A549 (cell line): ENCODE data around the gene EVI5L. TPM values are rescaled to one million over a fixed set of nuclear protein-coding genes. Genes with fewer than 3 reads are reported as not detected.

Experiments used
- ATAC-seq, 2 experiments: fragments of 200-7000 bp in 1 of 2; fragments of >200 bp in 1 of 2; cut with Nextera tagmentation in 1 of 2; cut with Tn5 transposase in 1 of 2; 3 replicates each; pipeline versions ENCODE4 v1.8.0 to v1.9.1; 2018 to 2020; ENCODE audit warnings: mild to moderate bottlenecking in 1 of 2, moderate library complexity in 1 of 2
- CTCF ChIA-PET: fragments of 300-600 bp; sonication (Branson Sonifier 250); formaldehyde crosslinking; extraction: SDS; loops from one replicate; lab custom pipeline; 2021; ENCODE audit warnings: antibody characterized with exemption, inconsistent platforms; lab: Yijun Ruan, JAX
- POLR2A ChIA-PET: fragments of 350-600 bp; formaldehyde crosslinking; extraction: SDS; loops from one replicate; lab custom pipeline; 2021; ENCODE audit warnings: antibody characterized with exemption, inconsistent platforms; lab: Yijun Ruan, JAX
- DNase-seq, 2 experiments: peaks; one replicate each; pipeline versions ENCODE4 v3.0.0 to v3.0.0-alpha.2; 2011 to 2016; ENCODE audit warnings: low read depth in 1 of 2, low spot score in 1 of 2
- FAIRE-seq: peaks from 2 replicates; lab custom pipeline; 2011; peaks lifted over from hg19 to GRCh38; lab: Jason Lieb, UNC
- H3K27ac ChIP-seq, 2 experiments: fragments of >200 bp; sonication (Bioruptor Twin); formaldehyde crosslinking; 3 replicates each; pipeline ENCODE4 v1.5.1; 2016 to 2017
- H3K4me1 ChIP-seq: fragments of >200 bp; sonication (Bioruptor Twin); formaldehyde crosslinking; 3 replicates; pipeline ENCODE4 v1.6.1; 2016
- H3K4me2 ChIP-seq: fragments of >200 bp; sonication (Bioruptor Twin); formaldehyde crosslinking; 3 replicates; pipeline ENCODE4 v1.6.1; 2016
- H3K4me3 ChIP-seq: fragments of >200 bp; sonication (Bioruptor Twin); formaldehyde crosslinking; 3 replicates; pipeline ENCODE4 v1.5.1; 2016
- H3K9me3 ChIP-seq: fragments of >200 bp; sonication (Bioruptor Twin); formaldehyde crosslinking; 3 replicates; pipeline ENCODE4 v1.6.1; 2016
- BHLHE40 ChIP-seq: IDR thresholded peaks from 2 replicates; pipeline ENCODE4 v1.6.1; 2012; ENCODE audit warnings: low read depth, low read length, inconsistent platforms
- CBX2 ChIP-seq: fragments of 200-600 bp; sonication (generic); IDR thresholded peaks from 2 replicates; pipeline ENCODE4 v1.6.1; 2016; ENCODE audit warnings: low read depth, mild to moderate bottlenecking, borderline replicate concordance
- CBX8 ChIP-seq: fragments of 200-600 bp; sonication (generic); IDR thresholded peaks from 2 replicates; pipeline ENCODE4 v1.6.1; 2016
- CHD4 ChIP-seq: fragments of 200-600 bp; sonication (generic); IDR thresholded peaks from 2 replicates; pipeline ENCODE4 v1.6.1; 2016; ENCODE audit warnings: antibody characterized with exemption, mild to moderate bottlenecking, borderline replicate concordance
- EHMT2 ChIP-seq: fragments of 200-600 bp; sonication (generic); IDR thresholded peaks from 2 replicates; pipeline ENCODE4 v1.6.1; 2016; ENCODE audit warnings: antibody characterized with exemption, low read depth, mild to moderate bottlenecking, moderate library complexity
- ESRRA ChIP-seq: fragments of 150-350 bp; IDR thresholded peaks from 2 replicates; pipeline ENCODE4 v1.6.1; 2014; ENCODE audit warnings: mild to moderate bottlenecking, low read length, borderline replicate concordance
- FOXS1 ChIP-seq: fragments of 250-450 bp; sonication (Bioruptor Pico); IDR thresholded peaks from 2 replicates; pipeline ENCODE4 v1.5.0; 2020; ENCODE audit warnings: mild to moderate bottlenecking, moderate library complexity
- HOXB5 ChIP-seq: fragments of 250-450 bp; sonication (Bioruptor Pico); IDR thresholded peaks from 2 replicates; pipeline ENCODE4 v1.5.0; 2020; ENCODE audit warnings: mild to moderate bottlenecking, moderate library complexity
- JUN ChIP-seq, 2 experiments: fragments of >200 bp; sonication (Bioruptor Twin); formaldehyde crosslinking; IDR thresholded peaks; 2 replicates in 1 of 2; 3 replicates in 1 of 2; pipeline ENCODE4 v1.6.1; 2016 to 2017
- JUNB ChIP-seq: fragments of >200 bp; sonication (Bioruptor Twin); formaldehyde crosslinking; IDR thresholded peaks from 2 replicates; pipeline ENCODE4 v1.6.1; 2016
- KDM1A ChIP-seq: fragments of 200-600 bp; sonication (generic); IDR thresholded peaks from 2 replicates; pipeline ENCODE4 v1.6.1; 2016; ENCODE audit warnings: low read depth, mild to moderate bottlenecking
- MAZ ChIP-seq: fragments of 150-350 bp; IDR thresholded peaks from 2 replicates; pipeline ENCODE4 v1.6.1; 2014; ENCODE audit warnings: antibody characterized with exemption, low read depth, low read length, borderline replicate concordance
- NFE2L2 ChIP-seq: fragments of 150-350 bp; conservative IDR thresholded peaks from 2 replicates; pipeline ENCODE4 v1.6.1; 2014; ENCODE audit warnings: low read length
- NPAS2 ChIP-seq: fragments of 250-450 bp; sonication (Bioruptor Pico); IDR thresholded peaks from 2 replicates; pipeline ENCODE4 v1.8.0; 2022; ENCODE audit warnings: mild to moderate bottlenecking, moderate library complexity, borderline replicate concordance
- POLR2A ChIP-seq: IDR thresholded peaks from 2 replicates; pipeline ENCODE4 v1.6.1; 2012; ENCODE audit warnings: mild to moderate bottlenecking, low read length
- POLR2AphosphoS2 ChIP-seq: conservative IDR thresholded peaks from 2 replicates; pipeline ENCODE4 v1.6.1; 2012; ENCODE audit warnings: low read length, improper control_type of control experiment, inconsistent platforms
- RCOR1 ChIP-seq: fragments of 150-350 bp; IDR thresholded peaks from 2 replicates; pipeline ENCODE4 v1.6.1; 2014; ENCODE audit warnings: antibody characterized with exemption, low read length, low read depth
- SMC3 ChIP-seq: fragments of >200 bp; sonication (Bioruptor Twin); formaldehyde crosslinking; IDR thresholded peaks from 3 replicates; pipeline ENCODE4 v1.6.1; 2018; ENCODE audit warnings: inconsistent platforms
- ZSCAN20 ChIP-seq: fragments of 250-450 bp; sonication (Bioruptor Pico); IDR thresholded peaks from 2 replicates; pipeline ENCODE4 v1.8.0; 2022; ENCODE audit warnings: mild to moderate bottlenecking, moderate library complexity
- WGBS: methylation state at CpG from one replicate; pipeline ENCODE4 v1.1.6; 2017; ENCODE audit errors: missing lambda C conversion rate; 5-methylcytosine and 5-hydroxymethylcytosine counted together
- polyA plus RNA-seq, 4 experiments: library from polyadenylated mRNA; depleted of rRNA in 3 of 4; stranded (reverse); fragments of >200 nt; fragmentation: RNase III in 1 of 4; extraction: RNeasy Plus Mini Kit Qiagen cat#74134 plus additional on column Dnase treatment in 1 of 4; gene quantifications; 2 replicates in 3 of 4; 3 replicates in 1 of 4; pipeline ENCODE4 v1.2.3, GENCODE V29; 2011 to 2017
- TF ChIP-seq, protein P1 (sequence below): IDR thresholded peaks from 2 replicates; pipeline ENCODE4 v1.6.1; 2012
- TF ChIP-seq, protein P2 (sequence below): fragments of 450-650 bp; IDR thresholded peaks from 2 replicates; pipeline ENCODE4 v1.6.1; 2014; ENCODE audit warnings: antibody characterized with exemption
- TF ChIP-seq, protein P3 (sequence below): fragments of 150-350 bp; IDR thresholded peaks from 2 replicates; pipeline ENCODE4 v1.6.1; 2014; ENCODE audit warnings: low read depth, mild to moderate bottlenecking, low read length
- TF ChIP-seq, protein P4 (sequence below): fragments of 250-450 bp; sonication (Bioruptor Pico); IDR thresholded peaks from 2 replicates; pipeline ENCODE4 v1.5.0; 2020; ENCODE audit warnings: low read depth, mild to moderate bottlenecking, moderate library complexity
- TF ChIP-seq, protein P5 (sequence below): fragments of >200 bp; sonication (Bioruptor Twin); formaldehyde crosslinking; IDR thresholded peaks from 3 replicates; pipeline ENCODE4 v1.5.1; 2016

Gene EVI5L
- polyA plus RNA-seq, 2 of the 4 experiments (the other 2 are of a cell fraction) = 1.2 to 1.8 TPM

DNA sequence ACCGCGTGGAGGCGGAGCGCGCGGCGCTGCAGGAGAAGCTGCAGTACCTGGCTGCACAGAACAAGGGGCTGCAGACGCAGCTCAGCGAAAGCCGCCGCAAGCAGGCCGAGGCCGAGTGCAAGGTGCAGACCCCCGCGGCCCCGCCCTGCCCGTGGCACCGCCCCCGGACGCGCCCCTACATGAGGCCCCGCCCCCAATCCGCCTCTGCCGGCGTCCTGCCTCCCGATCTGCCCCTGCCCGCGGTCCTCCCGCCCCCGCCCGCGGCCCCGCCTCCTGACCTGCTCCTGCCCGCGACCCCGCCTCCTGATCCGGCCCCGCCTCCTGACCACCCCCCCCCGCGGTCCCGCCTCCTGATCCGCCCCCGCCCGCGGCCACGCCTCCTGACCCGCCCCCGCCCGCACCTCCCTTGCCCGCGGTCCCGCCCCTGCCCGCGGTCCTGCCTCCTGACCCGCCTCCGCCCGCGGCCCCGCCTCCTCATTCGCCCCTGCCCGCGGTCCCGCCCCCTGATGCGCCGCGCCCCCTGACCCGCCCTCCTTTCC is 32.5 kb downstream of the EVI5L start:
- peak overlapping the region; percentile 85 for H3K4me2 ChIP-seq
- POLR2A ChIA-PET = no interaction called here
- DNase-seq = peak in 1 of 2 experiments; percentile 73
- H3K4me1 ChIP-seq = peaks cover 3% of the 10 kb centered on the region; the same call in 1 of the 3 replicates
- peak overlapping the region; percentile 40 for H3K4me3 ChIP-seq
- H3K27ac ChIP-seq = peak overlapping the region in 1 of 2 experiments; percentile 51; a peak in 2 of 6 replicates
- no CpG with 5 or more reads among the region's 67 CpGs for WGBS
- peak; percentile 12 to 55; a peak in 3 of 6 replicates for ATAC-seq
- CTCF ChIA-PET = interaction anchor here (2.4 kb wide), 2 partner anchors 9 to 10 kb away, joined by 9 to 23 read pairs; no protein-coding TSS in a partner anchor
- TF ChIP-seq, protein P1, sequence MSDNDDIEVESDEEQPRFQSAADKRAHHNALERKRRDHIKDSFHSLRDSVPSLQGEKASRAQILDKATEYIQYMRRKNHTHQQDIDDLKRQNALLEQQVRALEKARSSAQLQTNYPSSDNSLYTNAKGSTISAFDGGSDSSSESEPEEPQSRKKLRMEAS = no peak
- TF ChIP-seq JUNB (no peak), RCOR1 (no peak), CBX2 (no peak), EHMT2 (no peak), ESRRA (no peak), NFE2L2 (no peak), HOXB5 (CRISPR knock-in tag) (no peak), KDM1A (no peak), NPAS2 (no peak), POLR2A (no peak), ZSCAN20 (CRISPR knock-in tag) (no peak)
- no peaks in the 10 kb centered on the region for H3K9me3 ChIP-seq
- no peak for FAIRE-seq

DNA sequence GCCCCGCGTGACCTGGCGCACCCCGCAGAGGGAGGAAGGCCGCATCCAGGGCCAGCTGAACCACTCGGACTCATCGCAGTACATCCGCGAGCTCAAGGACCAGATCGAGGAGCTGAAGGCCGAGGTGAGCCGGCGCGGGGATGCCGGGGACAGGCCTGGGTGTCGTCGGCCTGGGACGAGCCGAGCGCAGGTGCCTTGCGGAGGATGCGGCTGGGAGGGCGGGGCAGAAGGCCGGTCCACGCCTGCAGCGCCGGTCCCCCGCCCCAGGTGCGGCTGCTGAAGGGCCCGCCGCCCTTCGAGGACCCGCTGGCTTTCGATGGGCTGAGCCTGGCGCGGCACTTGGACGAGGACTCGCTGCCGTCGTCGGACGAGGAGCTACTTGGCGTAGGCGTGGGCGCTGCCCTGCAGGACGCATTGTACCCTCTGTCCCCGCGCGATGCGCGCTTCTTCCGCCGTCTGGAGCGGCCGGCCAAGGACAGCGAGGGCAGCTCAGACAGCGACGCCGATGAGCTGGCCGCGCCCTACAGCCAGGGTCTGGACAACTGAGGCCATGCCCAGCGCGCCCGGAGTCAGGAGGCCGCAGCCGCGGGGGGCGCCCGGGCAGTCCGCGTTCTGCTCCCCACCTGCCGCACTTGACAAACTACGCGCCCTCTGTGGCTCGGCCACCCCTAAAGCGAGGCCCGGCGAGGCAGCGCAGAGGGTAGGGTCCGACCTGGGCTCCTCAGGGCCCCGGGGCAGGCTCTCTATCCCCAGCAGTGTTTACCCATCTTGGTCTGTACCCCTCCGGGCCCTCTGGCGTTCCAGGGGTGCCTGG is 33.3 kb downstream of the EVI5L start:
- 84% methylated on average over 12 of the region's 83 CpGs for WGBS
- TF ChIP-seq POLR2A = no peak
- TF ChIP-seq CHD4 = no peak
- TF ChIP-seq, protein P2, sequence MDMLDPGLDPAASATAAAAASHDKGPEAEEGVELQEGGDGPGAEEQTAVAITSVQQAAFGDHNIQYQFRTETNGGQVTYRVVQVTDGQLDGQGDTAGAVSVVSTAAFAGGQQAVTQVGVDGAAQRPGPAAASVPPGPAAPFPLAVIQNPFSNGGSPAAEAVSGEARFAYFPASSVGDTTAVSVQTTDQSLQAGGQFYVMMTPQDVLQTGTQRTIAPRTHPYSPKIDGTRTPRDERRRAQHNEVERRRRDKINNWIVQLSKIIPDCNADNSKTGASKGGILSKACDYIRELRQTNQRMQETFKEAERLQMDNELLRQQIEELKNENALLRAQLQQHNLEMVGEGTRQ = no peak
- no peak for TF ChIP-seq POLR2AphosphoS2
- TF ChIP-seq, protein P3, sequence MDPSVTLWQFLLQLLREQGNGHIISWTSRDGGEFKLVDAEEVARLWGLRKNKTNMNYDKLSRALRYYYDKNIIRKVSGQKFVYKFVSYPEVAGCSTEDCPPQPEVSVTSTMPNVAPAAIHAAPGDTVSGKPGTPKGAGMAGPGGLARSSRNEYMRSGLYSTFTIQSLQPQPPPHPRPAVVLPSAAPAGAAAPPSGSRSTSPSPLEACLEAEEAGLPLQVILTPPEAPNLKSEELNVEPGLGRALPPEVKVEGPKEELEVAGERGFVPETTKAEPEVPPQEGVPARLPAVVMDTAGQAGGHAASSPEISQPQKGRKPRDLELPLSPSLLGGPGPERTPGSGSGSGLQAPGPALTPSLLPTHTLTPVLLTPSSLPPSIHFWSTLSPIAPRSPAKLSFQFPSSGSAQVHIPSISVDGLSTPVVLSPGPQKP = no peak
- no peak for TF ChIP-seq NPAS2
- TF ChIP-seq SMC3 = no peak
- no peak for TF ChIP-seq JUN (IDR thresholded peaks at IDR 0.05)
- no peak for TF ChIP-seq KDM1A
- no peak for TF ChIP-seq ESRRA
- TF ChIP-seq CBX8 = no peak
- no peak for TF ChIP-seq FOXS1 (CRISPR knock-in tag)
- TF ChIP-seq, protein P4, sequence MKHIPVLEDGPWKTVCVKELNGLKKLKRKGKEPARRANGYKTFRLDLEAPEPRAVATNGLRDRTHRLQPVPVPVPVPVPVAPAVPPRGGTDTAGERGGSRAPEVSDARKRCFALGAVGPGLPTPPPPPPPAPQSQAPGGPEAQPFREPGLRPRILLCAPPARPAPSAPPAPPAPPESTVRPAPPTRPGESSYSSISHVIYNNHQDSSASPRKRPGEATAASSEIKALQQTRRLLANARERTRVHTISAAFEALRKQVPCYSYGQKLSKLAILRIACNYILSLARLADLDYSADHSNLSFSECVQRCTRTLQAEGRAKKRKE (CRISPR knock-in tag) = no peak
- no peak for TF ChIP-seq JUNB
- TF ChIP-seq, protein P5, sequence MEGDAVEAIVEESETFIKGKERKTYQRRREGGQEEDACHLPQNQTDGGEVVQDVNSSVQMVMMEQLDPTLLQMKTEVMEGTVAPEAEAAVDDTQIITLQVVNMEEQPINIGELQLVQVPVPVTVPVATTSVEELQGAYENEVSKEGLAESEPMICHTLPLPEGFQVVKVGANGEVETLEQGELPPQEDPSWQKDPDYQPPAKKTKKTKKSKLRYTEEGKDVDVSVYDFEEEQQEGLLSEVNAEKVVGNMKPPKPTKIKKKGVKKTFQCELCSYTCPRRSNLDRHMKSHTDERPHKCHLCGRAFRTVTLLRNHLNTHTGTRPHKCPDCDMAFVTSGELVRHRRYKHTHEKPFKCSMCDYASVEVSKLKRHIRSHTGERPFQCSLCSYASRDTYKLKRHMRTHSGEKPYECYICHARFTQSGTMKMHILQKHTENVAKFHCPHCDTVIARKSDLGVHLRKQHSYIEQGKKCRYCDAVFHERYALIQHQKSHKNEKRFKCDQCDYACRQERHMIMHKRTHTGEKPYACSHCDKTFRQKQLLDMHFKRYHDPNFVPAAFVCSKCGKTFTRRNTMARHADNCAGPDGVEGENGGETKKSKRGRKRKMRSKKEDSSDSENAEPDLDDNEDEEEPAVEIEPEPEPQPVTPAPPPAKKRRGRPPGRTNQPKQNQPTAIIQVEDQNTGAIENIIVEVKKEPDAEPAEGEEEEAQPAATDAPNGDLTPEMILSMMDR = no peak
- TF ChIP-seq, protein P1 = no peak
- no peak for TF ChIP-seq ZSCAN20 (CRISPR knock-in tag)
- no peak for TF ChIP-seq BHLHE40
- TF ChIP-seq RCOR1 = no peak
- no peak for TF ChIP-seq MAZ
- ATAC-seq = no peak
- CTCF ChIA-PET = interaction anchor here (2.4 kb wide), 1 partner anchor 10 kb away, joined by 9 read pairs; no protein-coding TSS in a partner anchor
- Histone ChIP-seq H3K4me3 (no peak overlapping the region; the same call in 2 of the 3 replicates), H3K9me3 (no peaks in the 10 kb centered on the region), H3K27ac (no peak overlapping the region), H3K4me1 (peaks cover 5% of the 10 kb centered on the region), H3K4me2 (peak overlapping the region; percentile 85; the same call in 1 of the 3 replicates)
- POLR2A ChIA-PET = no interaction called here
- no peak for DNase-seq
- no peak for FAIRE-seq
